PFSK-1 (cell line): ENCODE measurements around the gene PLAGL1.

Source experiments
- FOXP2 ChIP-seq: optimal IDR thresholded peaks from 2 replicates; pipeline ENCODE3; 2011; ENCODE audit warnings: borderline replicate concordance, control low read depth, inconsistent platforms; ENCODE audit not compliant: insufficient read depth; ENCODE audit errors: extremely low read length, extremely low read depth
- POLR2AphosphoS5 ChIP-seq: IDR thresholded peaks from 2 replicates; pipeline ENCODE4 v1.6.1; 2012; ENCODE audit warnings: low read depth, mild to moderate bottlenecking, control low read depth, low read length, moderate library complexity
- SIN3A ChIP-seq: IDR thresholded peaks from 2 replicates; pipeline ENCODE4 v1.6.1; 2012; ENCODE audit warnings: mild to moderate bottlenecking, low read length, moderate library complexity, borderline replicate concordance; ENCODE audit not compliant: insufficient read depth
- TAF1 ChIP-seq: IDR thresholded peaks from 2 replicates; pipeline ENCODE4 v1.6.1; 2012; ENCODE audit warnings: low read length, control low read depth, borderline replicate concordance; ENCODE audit not compliant: insufficient read depth
- TF ChIP-seq, protein P1 (sequence below), 2 experiments: IDR thresholded peaks; 2 replicates each; pipeline versions ENCODE4 v1.6.1 to v1.8.0; 2011 to 2012; ENCODE audit warnings: low read depth in 2 of 2, low read length in 2 of 2, control low read depth in 1 of 2, inconsistent platforms in 1 of 2, mild to moderate bottlenecking in 1 of 2, moderate library complexity in 1 of 2; ENCODE audit not compliant: insufficient read depth in 1 of 2

PLAGL1 gene

GRCh38 chr6:143986463-143987065, 21.5 kb downstream of the PLAGL1 start:
- no peak for TF ChIP-seq FOXP2
- no peak for TF ChIP-seq TAF1

DNA sequence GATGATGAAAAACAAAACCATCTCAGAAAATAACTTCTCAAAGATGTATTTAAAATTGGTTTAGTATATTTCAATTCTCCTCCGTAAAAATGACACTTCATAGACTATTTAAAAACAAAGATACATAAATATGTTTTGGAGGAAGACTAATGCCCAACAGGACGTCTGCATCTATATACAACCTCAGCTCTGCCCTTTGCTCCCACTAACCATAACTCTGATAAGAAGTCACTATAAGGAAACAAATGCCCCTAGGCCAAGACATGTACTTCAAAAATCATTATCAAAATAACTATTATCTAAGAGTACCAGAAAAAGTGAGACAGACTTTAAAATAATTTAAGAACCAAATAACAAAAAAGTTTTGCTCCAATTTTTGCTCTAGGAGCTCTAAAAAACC, 23.4 kb downstream of the PLAGL1 start:
- TF ChIP-seq, protein P1, sequence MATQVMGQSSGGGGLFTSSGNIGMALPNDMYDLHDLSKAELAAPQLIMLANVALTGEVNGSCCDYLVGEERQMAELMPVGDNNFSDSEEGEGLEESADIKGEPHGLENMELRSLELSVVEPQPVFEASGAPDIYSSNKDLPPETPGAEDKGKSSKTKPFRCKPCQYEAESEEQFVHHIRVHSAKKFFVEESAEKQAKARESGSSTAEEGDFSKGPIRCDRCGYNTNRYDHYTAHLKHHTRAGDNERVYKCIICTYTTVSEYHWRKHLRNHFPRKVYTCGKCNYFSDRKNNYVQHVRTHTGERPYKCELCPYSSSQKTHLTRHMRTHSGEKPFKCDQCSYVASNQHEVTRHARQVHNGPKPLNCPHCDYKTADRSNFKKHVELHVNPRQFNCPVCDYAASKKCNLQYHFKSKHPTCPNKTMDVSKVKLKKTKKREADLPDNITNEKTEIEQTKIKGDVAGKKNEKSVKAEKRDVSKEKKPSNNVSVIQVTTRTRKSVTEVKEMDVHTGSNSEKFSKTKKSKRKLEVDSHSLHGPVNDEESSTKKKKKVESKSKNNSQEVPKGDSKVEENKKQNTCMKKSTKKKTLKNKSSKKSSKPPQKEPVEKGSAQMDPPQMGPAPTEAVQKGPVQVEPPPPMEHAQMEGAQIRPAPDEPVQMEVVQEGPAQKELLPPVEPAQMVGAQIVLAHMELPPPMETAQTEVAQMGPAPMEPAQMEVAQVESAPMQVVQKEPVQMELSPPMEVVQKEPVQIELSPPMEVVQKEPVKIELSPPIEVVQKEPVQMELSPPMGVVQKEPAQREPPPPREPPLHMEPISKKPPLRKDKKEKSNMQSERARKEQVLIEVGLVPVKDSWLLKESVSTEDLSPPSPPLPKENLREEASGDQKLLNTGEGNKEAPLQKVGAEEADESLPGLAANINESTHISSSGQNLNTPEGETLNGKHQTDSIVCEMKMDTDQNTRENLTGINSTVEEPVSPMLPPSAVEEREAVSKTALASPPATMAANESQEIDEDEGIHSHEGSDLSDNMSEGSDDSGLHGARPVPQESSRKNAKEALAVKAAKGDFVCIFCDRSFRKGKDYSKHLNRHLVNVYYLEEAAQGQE (IDR thresholded peaks at IDR 0.05; ENCODE audit: insufficient read depth in 1 of 2, low read depth in 2 of 2, low read length in 2 of 2), result no peak
- TF ChIP-seq POLR2AphosphoS5, result no peak
- TF ChIP-seq SIN3A, result no peak

DNA sequence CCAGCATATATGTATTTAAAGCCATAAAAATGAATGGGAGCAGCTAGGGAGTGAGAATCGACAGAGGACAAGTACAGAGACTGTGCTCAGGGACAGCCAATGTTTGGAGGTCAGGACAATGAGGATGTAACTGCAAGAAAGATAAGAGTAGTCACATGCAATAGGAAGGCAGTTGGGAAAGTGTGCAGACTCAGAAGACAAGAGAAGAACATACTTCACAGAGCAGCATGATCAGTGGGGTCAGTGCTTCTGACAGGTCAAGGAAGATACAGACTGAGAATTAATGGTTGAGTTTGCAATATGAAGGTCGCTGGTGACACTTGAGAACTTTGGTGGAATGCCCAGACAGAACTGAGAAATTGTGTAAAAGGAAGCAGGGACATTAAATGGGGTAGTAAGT, 25.1 kb downstream of the PLAGL1 start:
- TF ChIP-seq FOXP2 (no peak), SIN3A (no peak), POLR2AphosphoS5 (no peak), TAF1 (no peak)
- TF ChIP-seq, protein P1 (IDR thresholded peaks at IDR 0.05; ENCODE audit: insufficient read depth in 1 of 2, low read depth in 2 of 2, low read length in 2 of 2), result no peak

GRCh38 chr6:143980921-143981320, 27.1 kb downstream of the PLAGL1 start:
- TF ChIP-seq, protein P1 (IDR thresholded peaks at IDR 0.05; ENCODE audit: insufficient read depth in 1 of 2, low read depth in 2 of 2, low read length in 2 of 2), result no peak
- TF ChIP-seq POLR2AphosphoS5, result no peak
- no peak for TF ChIP-seq FOXP2

GRCh38 chr6:143976806-143977349, 31.2 kb downstream of the PLAGL1 start:
- TF ChIP-seq FOXP2 (no peak), TAF1 (no peak), SIN3A (no peak), POLR2AphosphoS5 (no peak)
- TF ChIP-seq, protein P1 (IDR thresholded peaks at IDR 0.05; ENCODE audit: insufficient read depth in 1 of 2, low read depth in 2 of 2, low read length in 2 of 2), result no peak
